Measurements from ENCODE around the gene MUC5AC.

The MUC5AC gene, protein sequence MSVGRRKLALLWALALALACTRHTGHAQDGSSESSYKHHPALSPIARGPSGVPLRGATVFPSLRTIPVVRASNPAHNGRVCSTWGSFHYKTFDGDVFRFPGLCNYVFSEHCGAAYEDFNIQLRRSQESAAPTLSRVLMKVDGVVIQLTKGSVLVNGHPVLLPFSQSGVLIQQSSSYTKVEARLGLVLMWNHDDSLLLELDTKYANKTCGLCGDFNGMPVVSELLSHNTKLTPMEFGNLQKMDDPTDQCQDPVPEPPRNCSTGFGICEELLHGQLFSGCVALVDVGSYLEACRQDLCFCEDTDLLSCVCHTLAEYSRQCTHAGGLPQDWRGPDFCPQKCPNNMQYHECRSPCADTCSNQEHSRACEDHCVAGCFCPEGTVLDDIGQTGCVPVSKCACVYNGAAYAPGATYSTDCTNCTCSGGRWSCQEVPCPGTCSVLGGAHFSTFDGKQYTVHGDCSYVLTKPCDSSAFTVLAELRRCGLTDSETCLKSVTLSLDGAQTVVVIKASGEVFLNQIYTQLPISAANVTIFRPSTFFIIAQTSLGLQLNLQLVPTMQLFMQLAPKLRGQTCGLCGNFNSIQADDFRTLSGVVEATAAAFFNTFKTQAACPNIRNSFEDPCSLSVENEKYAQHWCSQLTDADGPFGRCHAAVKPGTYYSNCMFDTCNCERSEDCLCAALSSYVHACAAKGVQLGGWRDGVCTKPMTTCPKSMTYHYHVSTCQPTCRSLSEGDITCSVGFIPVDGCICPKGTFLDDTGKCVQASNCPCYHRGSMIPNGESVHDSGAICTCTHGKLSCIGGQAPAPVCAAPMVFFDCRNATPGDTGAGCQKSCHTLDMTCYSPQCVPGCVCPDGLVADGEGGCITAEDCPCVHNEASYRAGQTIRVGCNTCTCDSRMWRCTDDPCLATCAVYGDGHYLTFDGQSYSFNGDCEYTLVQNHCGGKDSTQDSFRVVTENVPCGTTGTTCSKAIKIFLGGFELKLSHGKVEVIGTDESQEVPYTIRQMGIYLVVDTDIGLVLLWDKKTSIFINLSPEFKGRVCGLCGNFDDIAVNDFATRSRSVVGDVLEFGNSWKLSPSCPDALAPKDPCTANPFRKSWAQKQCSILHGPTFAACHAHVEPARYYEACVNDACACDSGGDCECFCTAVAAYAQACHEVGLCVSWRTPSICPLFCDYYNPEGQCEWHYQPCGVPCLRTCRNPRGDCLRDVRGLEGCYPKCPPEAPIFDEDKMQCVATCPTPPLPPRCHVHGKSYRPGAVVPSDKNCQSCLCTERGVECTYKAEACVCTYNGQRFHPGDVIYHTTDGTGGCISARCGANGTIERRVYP (N-terminal part only)

DNA sequence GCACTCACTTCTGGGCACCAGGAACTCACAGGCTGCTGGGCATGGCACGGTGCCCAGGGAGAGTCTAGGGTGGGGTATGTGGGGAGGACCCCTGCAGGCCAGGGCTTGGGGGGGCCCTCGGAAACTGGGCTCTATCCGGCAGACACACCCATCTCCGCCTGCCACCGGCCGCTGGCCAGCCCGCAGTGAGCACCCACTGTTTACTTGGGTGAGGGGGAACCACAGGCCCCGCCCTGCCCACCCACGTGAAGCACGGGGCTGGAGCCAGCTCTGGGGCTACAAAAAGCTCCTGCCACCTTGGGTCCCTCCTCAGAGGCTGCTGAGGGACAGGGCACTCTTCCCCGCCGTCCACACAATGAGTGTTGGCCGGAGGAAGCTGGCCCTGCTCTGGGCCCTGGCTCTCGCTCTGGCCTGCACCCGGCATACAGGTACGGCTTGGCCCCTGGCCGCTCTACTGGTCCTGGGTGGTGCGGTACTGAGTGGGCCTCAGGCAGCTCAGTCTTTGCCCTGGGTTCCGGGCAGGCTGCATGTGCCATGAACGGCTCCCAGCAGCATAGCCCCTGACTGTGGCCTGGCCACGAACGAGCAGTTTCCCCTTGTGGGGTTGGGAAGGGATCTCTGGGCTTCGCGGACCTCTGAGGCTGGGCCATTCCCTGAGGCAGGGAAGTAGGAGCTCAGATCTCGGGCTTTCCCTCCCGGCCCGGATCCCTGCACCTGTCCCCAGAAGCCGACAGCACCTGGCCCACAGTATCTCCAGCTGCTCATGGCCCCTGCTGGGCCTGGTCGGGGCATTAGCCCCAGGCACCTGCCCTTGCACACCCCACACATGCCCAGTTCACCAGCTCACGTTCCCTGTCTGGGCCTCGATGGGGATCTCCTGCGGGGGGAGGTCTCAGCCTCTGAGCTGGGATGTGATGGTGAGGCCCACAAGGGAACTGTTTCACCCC lies at the start of gene MUC5AC:
MUC5AC (plus strand) TSS at position 309 of the 947 bp plus-strand sequence; CDS start at position 356, 47 bp downstream.
- TF ChIP-seq, protein P1, sequence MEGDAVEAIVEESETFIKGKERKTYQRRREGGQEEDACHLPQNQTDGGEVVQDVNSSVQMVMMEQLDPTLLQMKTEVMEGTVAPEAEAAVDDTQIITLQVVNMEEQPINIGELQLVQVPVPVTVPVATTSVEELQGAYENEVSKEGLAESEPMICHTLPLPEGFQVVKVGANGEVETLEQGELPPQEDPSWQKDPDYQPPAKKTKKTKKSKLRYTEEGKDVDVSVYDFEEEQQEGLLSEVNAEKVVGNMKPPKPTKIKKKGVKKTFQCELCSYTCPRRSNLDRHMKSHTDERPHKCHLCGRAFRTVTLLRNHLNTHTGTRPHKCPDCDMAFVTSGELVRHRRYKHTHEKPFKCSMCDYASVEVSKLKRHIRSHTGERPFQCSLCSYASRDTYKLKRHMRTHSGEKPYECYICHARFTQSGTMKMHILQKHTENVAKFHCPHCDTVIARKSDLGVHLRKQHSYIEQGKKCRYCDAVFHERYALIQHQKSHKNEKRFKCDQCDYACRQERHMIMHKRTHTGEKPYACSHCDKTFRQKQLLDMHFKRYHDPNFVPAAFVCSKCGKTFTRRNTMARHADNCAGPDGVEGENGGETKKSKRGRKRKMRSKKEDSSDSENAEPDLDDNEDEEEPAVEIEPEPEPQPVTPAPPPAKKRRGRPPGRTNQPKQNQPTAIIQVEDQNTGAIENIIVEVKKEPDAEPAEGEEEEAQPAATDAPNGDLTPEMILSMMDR (IDR thresholded peaks at IDR 0.05; ENCODE audit: low read depth, low read length): no peak
- DNase-seq (ENCODE audit: low read depth in 2 of 2): no peak
- no peak within 1 kb of the TSS for H3K4me3 ChIP-seq (replicated peaks in 1 of 2; ENCODE audit: low read depth in 2 of 2, low read length in 2 of 2)

DNA sequence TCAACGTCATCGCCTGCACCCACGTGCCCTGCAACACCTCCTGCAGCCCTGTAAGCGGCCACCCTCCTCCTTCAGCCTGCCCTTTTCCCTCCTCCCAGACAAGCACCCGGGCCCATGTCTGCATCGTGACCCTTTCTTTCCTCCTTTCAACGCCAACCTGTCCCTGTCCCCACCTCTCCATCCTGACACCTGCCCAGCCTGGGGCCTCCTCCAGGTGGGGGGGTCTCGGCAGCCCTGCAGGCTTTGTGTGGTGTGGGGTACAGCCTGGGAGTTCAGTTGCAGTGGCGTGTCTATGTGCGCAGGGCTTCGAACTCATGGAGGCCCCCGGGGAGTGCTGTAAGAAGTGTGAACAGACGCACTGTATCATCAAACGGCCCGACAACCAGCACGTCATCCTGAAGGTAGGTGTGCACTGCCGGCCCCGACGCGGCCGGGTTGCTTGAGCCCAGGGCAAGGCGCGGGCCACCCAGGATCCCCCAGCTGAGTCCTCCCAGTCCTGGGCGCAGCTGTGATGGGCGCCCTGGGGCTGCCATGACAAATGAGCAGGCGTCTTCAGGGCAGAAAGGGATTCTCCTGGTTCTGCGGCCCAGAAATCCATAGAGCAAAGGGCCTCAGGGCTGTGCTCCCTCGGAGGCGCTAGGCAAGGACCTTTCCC lies 49.4 kb upstream of the MUC5AC start:
- TF ChIP-seq, protein P1 (IDR thresholded peaks at IDR 0.05; ENCODE audit: low read depth, low read length): no peak
- H3K4me3 ChIP-seq (replicated peaks in 1 of 2; ENCODE audit: low read depth in 2 of 2, low read length in 2 of 2): no peak overlapping the region
- DNase-seq (ENCODE audit: low read depth in 2 of 2): no peak

DNA sequence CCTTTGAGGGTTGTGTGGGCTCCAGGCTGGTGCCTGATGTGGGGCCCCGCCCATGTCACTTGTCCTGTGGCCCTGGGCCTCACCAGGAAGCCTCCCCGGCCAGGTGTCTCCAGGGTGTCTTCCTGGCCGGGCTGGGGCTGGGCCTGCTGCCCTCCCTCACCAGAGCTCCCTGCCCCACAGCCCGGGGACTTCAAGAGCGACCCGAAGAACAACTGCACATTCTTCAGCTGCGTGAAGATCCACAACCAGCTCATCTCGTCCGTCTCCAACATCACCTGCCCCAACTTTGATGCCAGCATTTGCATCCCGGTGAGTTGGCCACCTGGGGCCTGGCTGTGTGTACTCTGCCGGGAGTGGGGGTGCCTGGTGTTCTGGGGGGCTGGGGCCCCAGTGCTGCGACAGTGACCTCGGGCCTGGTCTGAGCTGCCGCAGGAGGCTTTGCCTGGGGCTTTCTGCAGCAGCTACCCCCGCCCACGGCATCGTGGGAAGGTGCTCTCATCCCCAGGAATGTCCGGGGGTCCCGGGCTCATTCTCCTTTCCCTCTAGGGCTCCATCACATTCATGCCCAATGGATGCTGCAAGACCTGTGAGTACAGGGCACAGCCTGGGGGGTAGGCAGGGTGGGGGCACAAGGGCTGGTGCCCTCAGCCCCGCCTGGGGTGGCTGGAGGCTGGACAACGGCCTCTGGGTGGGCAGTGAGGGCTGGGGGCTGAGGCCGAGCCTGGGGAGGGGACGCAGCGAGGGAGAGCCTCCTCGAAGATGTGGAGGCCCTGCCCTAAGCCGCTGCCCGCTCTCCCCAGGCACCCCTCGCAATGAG lies 48.4 kb upstream of the MUC5AC start:
- no peak for DNase-seq (ENCODE audit: low read depth in 2 of 2)
- TF ChIP-seq, protein P1 (IDR thresholded peaks at IDR 0.05; ENCODE audit: low read depth, low read length): no peak
- H3K4me3 ChIP-seq (replicated peaks in 1 of 2; ENCODE audit: low read depth in 2 of 2, low read length in 2 of 2): no peak overlapping the region

DNA sequence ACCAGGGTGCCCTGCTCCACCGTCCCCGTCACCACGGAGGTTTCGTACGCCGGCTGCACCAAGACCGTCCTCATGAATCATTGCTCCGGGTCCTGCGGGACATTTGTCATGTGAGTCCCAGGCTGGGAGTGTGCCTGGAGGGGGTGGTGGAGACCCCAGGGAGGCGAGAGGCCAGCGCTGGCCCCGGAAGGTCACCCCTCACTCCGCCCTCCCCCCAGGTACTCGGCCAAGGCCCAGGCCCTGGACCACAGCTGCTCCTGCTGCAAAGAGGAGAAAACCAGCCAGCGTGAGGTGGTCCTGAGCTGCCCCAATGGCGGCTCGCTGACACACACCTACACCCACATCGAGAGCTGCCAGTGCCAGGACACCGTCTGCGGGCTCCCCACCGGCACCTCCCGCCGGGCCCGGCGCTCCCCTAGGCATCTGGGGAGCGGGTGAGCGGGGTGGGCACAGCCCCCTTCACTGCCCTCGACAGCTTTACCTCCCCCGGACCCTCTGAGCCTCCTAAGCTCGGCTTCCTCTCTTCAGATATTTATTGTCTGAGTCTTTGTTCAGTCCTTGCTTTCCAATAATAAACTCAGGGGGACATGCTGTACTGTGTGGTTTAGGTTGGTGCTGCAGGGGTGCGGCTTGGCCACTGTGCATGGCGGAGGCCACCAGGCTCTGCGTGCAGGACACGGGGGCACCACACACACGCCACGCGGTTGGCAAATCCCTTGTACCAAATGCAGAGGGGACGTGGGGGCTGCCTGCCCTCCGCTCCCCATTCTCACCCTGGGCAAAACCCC lies 47.6 kb upstream of the MUC5AC start:
- no peak for DNase-seq (ENCODE audit: low read depth in 2 of 2)
- TF ChIP-seq, protein P1 (IDR thresholded peaks at IDR 0.05; ENCODE audit: low read depth, low read length): no peak
- no peak overlapping the region for H3K4me3 ChIP-seq (replicated peaks in 1 of 2; ENCODE audit: low read depth in 2 of 2, low read length in 2 of 2)

Data from cardiac fibroblast (primary cell).